Endometrial microvascular endothelial cells (primary cell): ENCODE data around the gene CYP2W1. TPM values are rescaled to one million over a fixed set of nuclear protein-coding genes. Genes with fewer than 3 reads are reported as not detected.
"Not testable (repeated sequence)": the region's sequence is repeated elsewhere in the genome, so short reads cannot be mapped to it uniquely, and the experiment has no call there.

Experiments used
- in situ Hi-C: cut with HindIII; loops from 2 replicates; pipeline ENCODE4 v1.10.0; 2017; ENCODE audit warnings: low sequenced_read_pairs, low pct_unique_long_range_greater_than_20kb; ENCODE audit errors: inconsistent ontology term
- total RNA-seq: library from RNA; depleted of rRNA; stranded (reverse); fragments of >200 nt; gene quantifications from one replicate; pipeline ENCODE4 v1.2.3, GENCODE V29; 2015; ENCODE audit errors: inconsistent ontology term

The CYP2W1 gene
- total RNA-seq, 1 donor from 2014 or later, result not detected

GRCh38 chr7:1033546-1034145 lies 50.7 kb downstream of the CYP2W1 start:
- in situ Hi-C loops, result no loop called here

- in situ Hi-C loops, result not testable (repeated sequence)
These were observed 51.8 kb downstream of the CYP2W1 start for GRCh38 chr7:1034769-1035168.

DNA sequence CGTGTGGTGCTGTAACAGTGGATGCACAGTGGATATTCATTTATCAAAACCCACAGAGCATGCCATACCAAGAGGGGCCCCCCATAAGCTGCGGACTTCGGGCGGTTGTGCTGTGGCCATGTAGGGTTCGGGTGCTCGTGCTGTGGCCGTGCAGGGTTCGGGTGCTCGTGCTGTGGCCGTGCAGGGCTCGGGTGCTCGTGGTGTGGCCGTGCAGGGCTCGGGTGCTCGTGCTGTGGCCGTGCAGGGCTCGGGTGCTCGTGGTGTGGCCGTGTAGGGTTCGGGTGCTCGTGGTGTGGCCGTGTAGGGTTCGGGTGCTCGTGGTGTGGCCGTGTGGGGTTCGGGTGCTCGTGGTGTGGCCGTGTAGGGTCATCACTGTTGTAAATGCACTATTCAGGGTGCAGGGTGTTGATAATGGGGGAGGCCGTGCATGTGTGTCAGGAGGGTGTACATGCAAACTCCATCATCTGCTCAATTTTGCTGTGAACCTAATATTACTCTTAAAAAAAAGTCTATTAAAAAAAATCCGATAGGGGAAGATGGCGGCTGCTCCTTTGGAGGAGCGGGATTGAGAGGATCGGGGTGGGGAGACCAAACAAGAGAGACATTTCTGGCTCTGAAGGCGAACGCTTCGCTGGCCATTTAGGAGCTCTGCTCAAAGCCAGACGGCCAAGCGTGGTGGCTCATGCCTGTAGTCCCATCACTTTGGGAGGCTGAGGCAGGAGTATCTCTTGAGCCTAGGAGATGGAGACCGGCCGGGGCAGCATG lies 53.4 kb downstream of the CYP2W1 start:
- in situ Hi-C loops, result not testable (repeated sequence)

Other genes with a start within 250 kb of the CYP2W1 start
- gene SUN1, start 150.7 kb upstream of the CYP2W1 start, total RNA-seq, result 100 TPM
- gene GET4, start 106.6 kb upstream of the CYP2W1 start, total RNA-seq, result 45.6 TPM
- gene ADAP1, start 28.5 kb upstream of the CYP2W1 start, total RNA-seq, result 6.4 TPM
- 5.6 TPM for gene COX19, start 7.6 kb upstream of the CYP2W1 start, total RNA-seq
- 5.2 TPM for gene GPR146, start 61.4 kb downstream of the CYP2W1 start, total RNA-seq
- 0.28 TPM for gene GPER1, start 104.9 kb downstream of the CYP2W1 start, total RNA-seq
- gene ZFAND2A, start 177.0 kb downstream of the CYP2W1 start, total RNA-seq, result 37.4 TPM
- not detected for gene UNCX, start 249.7 kb downstream of the CYP2W1 start, total RNA-seq